Measurements from ENCODE around the gene ADAMTS4. TPM values are rescaled to one million over a fixed set of nuclear protein-coding genes. Genes with fewer than 3 reads are reported as not detected.

Gene ADAMTS4
- total RNA-seq, 4 donors from 2014 or later = 0.93 to 9.9 (median 6.3) TPM

GRCh38 chr1:161201836-161202712 is 3.2 kb upstream of the ADAMTS4 start, which contains the start of gene NDUFS2:
NDUFS2 (plus strand) TSS chr1:161202367; CDS start chr1:161202386, 19 bp downstream.
- Histone ChIP-seq H3K27me3 (no peaks in the 10 kb centered on the region), H3K9me3 (no peaks in the 10 kb centered on the region), H3K36me3 (peaks cover 36% of the 10 kb centered on the region), H3K4me1 (peaks cover 76% of the 10 kb centered on the region), H3K4me3 (peak within 1 kb of the TSS; percentile 64), H3K27ac (peak within 1 kb of the TSS; percentile 98)
- DNase-seq (ENCODE audit: low spot score in 2 of 2) = peak; percentile 99 to 100
- TF ChIP-seq POLR2A (IDR thresholded peaks at IDR 0.05) (peak; percentile 61 to 71), POLR2AphosphoS5 (IDR thresholded peaks at IDR 0.05) (peak in 2 of 3 donors; percentile 88 to 89), EP300 (IDR thresholded peaks at IDR 0.05) (no peak)
- WGBS = 1% methylated on average over 42 of the region's 53 CpGs

DNA sequence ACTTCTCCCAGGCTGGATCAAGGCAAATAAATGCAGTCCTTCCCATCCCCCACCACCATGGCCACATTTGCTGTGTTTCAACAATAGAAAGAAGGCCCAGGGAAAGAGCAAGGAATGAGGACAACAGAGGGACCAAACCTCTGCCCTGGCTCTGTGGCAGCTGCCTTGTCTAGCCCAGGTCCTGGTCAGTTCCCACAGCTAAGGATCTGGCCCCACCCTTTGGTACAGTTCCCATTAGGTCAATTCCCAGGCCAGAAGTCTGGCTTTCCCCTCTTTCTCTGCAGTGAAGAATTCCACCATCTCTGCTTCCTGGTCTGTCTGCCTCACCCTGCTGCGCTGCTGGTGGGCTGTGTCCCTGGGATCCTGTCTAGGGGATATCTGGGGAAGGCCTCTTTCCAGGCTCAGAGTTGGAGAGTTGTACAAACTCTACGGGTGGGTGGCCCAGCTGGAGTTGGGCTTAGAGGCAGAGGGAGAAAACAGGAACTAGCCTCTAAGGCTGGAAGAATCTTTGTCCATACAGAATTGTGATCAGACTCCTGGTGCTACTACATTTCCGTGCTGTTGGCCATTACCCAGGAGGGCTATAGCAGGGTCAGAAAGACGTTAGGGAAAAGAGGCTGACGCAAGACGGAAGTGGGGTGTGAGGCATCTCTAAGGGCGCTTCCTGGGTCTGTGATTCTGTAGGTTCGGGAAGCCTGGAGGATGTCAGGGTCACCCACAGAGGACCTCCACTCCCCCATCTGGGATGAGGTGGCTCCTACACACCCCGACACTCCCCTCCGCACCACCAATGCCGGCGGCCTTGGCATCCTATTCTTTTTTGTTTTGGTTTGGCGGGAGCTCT is 2.4 kb upstream of the ADAMTS4 start:
- TF ChIP-seq POLR2AphosphoS5 (IDR thresholded peaks at IDR 0.05) (no peak), POLR2A (IDR thresholded peaks at IDR 0.05) (no peak), EP300 (IDR thresholded peaks at IDR 0.05) (no peak), CTCF (IDR thresholded peaks at IDR 0.05) (no peak)
- no peaks in the 10 kb centered on the region for H3K27me3 ChIP-seq
- H3K4me1 ChIP-seq = peaks cover 82% of the 10 kb centered on the region
- WGBS = 21% methylated on average over 13 of the region's 13 CpGs
- peak overlapping the region; percentile 98 for H3K27ac ChIP-seq
- H3K36me3 ChIP-seq = peaks cover 28% of the 10 kb centered on the region
- H3K4me3 ChIP-seq = peak overlapping the region; percentile 64
- H3K9me3 ChIP-seq = no peaks in the 10 kb centered on the region
- DNase-seq (ENCODE audit: low spot score in 2 of 2) = peak; percentile 86 to 87

DNA sequence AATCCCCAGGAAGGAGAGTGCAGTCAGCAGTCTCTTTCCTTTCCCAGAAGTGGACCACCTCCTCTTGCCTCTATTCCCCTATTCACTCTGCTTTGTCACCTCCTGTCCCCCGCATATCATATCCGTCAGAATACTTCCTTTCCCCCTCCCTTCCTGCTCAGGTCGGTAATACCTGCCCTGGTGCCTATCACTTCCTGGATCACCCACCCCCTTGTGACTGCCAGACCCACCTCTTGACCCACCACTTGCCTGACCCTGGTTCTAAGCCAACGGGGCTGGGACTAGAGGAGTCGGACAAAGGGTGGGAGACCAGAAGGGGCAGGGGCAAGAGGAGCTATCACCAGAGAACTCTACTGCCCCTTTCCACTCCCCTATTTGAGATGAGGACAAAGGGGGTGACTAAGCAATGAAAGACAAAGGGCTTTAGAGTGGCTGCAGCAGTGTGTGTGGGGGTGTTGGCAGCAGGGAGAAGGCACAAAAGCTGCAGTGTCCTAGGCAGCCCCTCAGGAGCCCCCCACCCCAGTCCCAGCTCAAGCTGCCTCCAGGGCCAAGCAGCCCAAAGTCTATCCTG is 1.7 kb upstream of the ADAMTS4 start:
- no peak for TF ChIP-seq EP300 (IDR thresholded peaks at IDR 0.05)
- TF ChIP-seq POLR2AphosphoS5 (IDR thresholded peaks at IDR 0.05) = no peak
- no peak for TF ChIP-seq POLR2A (IDR thresholded peaks at IDR 0.05)
- TF ChIP-seq CTCF (IDR thresholded peaks at IDR 0.05) = no peak
- WGBS = 54% methylated on average over 5 of the region's 5 CpGs
- Histone ChIP-seq H3K36me3 (peaks cover 21% of the 10 kb centered on the region), H3K27me3 (no peaks in the 10 kb centered on the region), H3K27ac (peak overlapping the region; percentile 98), H3K4me1 (peaks cover 86% of the 10 kb centered on the region), H3K9me3 (no peaks in the 10 kb centered on the region), H3K4me3 (peak overlapping the region; percentile 64)
- no peak for DNase-seq (ENCODE audit: low spot score in 2 of 2)

- Histone ChIP-seq H3K36me3 (peaks cover 13% of the 10 kb centered on the region), H3K4me1 (peaks cover 80% of the 10 kb centered on the region), H3K4me3 (peak overlapping the region; percentile 45), H3K9me3 (no peaks in the 10 kb centered on the region), H3K27me3 (no peaks in the 10 kb centered on the region), H3K27ac (peak overlapping the region; percentile 98)
- WGBS = 26% methylated on average over 5 of the region's 5 CpGs
- no peak for TF ChIP-seq POLR2A (IDR thresholded peaks at IDR 0.05)
- no peak for TF ChIP-seq EP300 (IDR thresholded peaks at IDR 0.05)
- TF ChIP-seq POLR2AphosphoS5 (IDR thresholded peaks at IDR 0.05) = no peak
- no peak for TF ChIP-seq CTCF (IDR thresholded peaks at IDR 0.05)
- no peak for DNase-seq (ENCODE audit: low spot score in 2 of 2)
Observed at GRCh38 chr1:161199506-161200139, 769 bp upstream of the ADAMTS4 start.

Measured in suprapubic skin (tissue), 4 donors.